OCI-M2 (cell line): Measurements from ENCODE around the gene PLCB2.

Experiments
- DNase-seq: peaks from one replicate; lab custom pipeline; 2025; ENCODE audit not compliant: unreplicated experiment; lab: John Stamatoyannopoulos, UW

The PLCB2 gene

GRCh38 chr15:40253167-40253790, 54.5 kb downstream of the PLCB2 start:
- no peak for DNase-seq

- DNase-seq = no peak
Measured at GRCh38 chr15:40252438-40253166, 55.1 kb downstream of the PLCB2 start.

- DNase-seq = no peak
Measured at GRCh38 chr15:40252141-40252437, 55.6 kb downstream of the PLCB2 start.

- no peak for DNase-seq
Measured at GRCh38 chr15:40251486-40252140, 56.1 kb downstream of the PLCB2 start.

GRCh38 chr15:40250771-40251483, 56.8 kb downstream of the PLCB2 start:
- DNase-seq = no peak

- DNase-seq = no peak
Measured at GRCh38 chr15:40250304-40250656, 57.5 kb downstream of the PLCB2 start.

- no peak for DNase-seq
Measured at GRCh38 chr15:40249477-40250303, 58.0 kb downstream of the PLCB2 start.

- no peak for DNase-seq
Measured at GRCh38 chr15:40248006-40248783, 59.5 kb downstream of the PLCB2 start.

- DNase-seq = no peak
Measured at GRCh38 chr15:40247406-40247971, 60.2 kb downstream of the PLCB2 start.

- no peak for DNase-seq
Measured at GRCh38 chr15:40246496-40247280, 61.0 kb downstream of the PLCB2 start.

GRCh38 chr15:40245666-40246450, 61.9 kb downstream of the PLCB2 start:
- no peak for DNase-seq

GRCh38 chr15:40244961-40245523, 62.7 kb downstream of the PLCB2 start:
- DNase-seq = no peak

- no peak for DNase-seq
Measured at GRCh38 chr15:40243126-40243810, 64.5 kb downstream of the PLCB2 start.

GRCh38 chr15:40242601-40243000, 65.1 kb downstream of the PLCB2 start:
- DNase-seq = no peak

- DNase-seq = no peak
Measured at GRCh38 chr15:40242213-40242599, 65.5 kb downstream of the PLCB2 start.

GRCh38 chr15:40241269-40242212, 66.2 kb downstream of the PLCB2 start:
- no peak for DNase-seq
